C1 segment of cervical spinal cord (tissue), 14 donors: ENCODE measurements around the gene CEP41.

Source experiments
- DNase-seq, 14 donors: peaks; one replicate each; lab custom pipeline; 2025; lab: John Stamatoyannopoulos, UW

CEP41 gene

DNA sequence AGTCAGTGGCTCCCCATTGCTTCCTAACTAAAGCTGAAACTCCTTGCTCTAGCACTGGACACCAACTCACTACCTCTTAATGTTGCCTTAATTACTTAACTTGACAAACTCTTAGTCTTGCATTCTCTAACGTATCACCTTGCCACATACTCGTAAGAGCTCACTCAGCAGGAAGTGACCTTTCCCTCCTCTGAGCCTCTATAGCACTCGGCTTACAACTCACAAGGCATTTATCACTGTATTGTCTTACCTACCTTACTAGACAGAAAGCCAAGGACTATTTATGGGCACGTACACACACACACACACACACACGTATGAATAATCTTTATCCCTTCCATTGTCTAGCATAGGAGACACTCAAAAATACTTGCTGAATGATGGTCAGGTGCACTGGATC lies 21.2 kb downstream of the CEP41 start:
- DNase-seq = no peak

DNA sequence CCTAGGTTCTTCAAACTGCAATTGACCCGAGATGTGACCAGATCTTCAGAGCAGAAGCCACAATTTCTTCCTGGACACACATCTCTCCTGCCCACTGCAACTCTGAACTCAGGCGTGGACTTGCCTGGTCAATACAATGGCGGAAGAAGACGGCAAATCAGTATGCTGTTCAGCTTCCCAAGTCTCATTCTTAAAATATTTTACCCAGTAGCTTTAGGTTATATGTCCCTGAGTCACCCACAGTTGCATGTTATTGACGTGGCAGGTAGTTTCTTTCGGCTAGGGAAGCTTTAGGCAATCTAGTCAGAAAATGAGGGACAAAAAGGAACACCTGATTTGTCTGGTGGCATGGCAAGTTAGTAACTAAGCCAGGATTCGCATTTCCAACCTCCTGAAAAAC lies 22.5 kb downstream of the CEP41 start:
- no peak for DNase-seq

DNA sequence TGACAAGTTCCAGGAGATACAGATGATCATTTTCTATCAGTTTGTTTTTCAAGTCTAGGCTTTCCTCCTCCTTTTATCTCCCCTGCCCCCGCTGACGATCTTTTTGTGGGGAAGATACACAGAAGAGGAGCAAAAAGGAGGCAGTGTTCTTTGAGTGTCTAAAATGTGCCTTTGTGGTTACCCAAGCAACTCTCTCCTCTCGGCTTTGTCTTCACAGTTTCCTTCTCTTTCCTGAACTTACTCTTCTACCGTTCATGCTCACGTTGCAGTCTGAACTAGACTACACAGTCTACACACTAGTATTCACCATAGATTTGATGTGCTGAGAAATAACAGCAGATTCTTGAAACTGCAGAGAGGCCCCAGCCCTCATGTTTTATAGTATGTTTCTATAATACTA lies 23.6 kb downstream of the CEP41 start:
- no peak for DNase-seq

DNA sequence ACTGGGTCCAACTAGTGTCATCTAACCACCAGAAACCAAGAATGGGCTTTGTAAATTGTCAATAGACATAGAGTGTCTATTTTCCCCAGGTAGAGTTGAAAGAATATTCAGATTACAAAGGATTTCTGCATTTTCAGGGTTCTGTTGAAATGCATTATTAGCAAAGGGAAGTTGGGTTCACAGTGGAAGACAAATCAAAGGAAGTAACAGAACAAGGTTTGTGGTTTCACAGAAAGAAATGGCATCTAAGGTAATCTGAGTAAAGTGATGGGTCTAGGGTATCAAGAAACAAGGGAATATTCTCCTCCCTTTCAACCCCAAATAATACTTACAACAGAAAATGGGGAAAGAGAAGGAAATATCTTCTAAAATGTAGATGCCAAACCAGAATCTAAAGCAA lies 25.8 kb downstream of the CEP41 start:
- DNase-seq = no peak

DNA sequence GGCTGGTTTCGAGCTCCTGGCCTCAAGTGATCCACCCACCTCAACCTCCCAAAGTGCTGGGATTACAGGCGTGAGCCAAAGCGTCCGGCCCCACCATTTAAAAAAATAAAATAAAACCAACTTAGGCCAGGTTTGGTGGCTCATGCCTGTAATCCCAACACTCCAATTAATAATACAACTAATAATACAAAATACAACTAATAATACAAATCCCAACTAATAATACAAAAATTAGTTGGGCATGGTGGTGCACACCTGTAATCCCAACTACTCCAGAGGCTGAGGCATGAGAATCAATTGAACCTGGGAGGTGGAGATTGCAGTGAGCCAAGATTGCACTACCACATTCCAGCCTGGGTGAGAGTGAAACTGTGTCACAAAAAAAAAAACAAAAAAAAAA lies 27.6 kb downstream of the CEP41 start:
- no peak for DNase-seq

DNA sequence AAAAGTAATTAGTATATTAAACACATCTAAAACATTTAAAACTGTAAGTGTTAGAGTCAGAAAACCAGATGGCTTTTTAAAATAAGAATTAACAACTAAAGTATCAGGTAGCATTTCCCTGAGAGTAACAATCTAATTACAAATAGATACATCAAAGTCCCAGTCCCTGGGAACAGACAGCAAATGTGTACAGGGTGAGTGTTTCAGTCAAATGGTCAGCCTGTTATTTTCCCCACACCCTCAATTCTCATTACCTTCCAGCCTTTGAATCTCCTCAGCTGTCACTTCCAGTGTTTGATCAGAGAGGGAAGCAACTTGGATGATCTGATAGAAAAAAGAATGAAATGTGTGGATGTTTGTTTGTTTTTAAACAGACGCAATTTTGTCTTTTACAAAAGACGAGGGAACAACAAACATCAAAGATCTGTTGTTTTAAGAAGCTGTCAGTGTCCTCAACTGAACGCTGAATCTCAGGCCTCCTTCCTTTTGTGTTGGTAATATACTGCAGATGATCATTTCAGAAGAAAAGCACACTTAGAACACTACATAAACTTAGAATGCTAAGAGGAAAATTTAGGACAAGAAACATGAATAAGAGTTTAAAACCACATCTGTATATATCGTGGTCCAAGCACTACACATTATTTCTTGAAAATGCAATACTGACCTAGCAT lies 29.8 kb downstream of the CEP41 start:
- no peak for DNase-seq

DNA sequence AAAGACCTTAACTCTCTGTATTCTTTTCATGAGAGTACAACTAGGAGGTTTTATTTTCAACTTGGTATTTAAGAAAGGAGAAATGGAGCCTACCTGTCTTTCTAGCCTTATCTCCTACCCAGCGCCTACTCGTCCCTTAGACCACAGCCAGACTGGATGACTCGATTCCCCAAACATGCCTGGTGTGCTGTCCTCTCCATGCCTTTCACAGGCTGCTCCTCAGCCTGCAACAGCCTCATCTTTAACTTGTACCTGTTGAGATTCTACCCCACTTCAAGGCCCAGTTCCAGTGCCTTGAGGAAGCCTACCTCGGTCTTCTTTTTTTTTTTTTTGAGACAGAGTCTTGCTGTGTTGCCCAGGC lies 31.1 kb downstream of the CEP41 start:
- DNase-seq = no peak

DNA sequence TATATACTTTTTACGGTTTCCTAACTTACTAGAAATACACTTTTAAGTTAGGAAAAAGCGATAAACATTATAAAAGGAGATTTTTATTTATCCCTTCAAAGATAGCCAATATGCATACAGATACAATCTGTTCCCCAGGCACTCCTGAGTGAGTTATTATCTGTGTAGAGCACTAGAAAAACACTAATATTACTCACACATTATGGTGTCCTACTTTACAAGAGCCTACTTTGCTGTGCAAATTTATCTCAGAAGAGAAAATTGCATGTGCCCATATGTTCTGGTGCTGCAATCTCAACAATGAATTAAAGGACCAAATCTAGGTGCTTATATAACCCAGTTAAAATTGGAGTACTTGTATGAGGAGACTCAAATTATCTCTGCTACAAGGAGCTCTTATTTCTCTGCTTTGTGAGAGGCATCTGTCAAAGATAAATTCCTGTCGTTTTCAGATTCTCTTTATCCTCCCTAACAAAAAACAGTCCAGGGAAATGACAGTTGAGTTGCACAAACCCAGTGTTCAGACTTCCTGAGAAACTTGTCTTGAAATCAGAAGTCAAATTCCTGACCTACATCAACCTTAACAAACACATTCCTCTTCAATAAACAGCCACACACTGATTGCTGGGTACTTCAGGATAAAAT lies 31.6 kb downstream of the CEP41 start:
- DNase-seq = no peak

DNA sequence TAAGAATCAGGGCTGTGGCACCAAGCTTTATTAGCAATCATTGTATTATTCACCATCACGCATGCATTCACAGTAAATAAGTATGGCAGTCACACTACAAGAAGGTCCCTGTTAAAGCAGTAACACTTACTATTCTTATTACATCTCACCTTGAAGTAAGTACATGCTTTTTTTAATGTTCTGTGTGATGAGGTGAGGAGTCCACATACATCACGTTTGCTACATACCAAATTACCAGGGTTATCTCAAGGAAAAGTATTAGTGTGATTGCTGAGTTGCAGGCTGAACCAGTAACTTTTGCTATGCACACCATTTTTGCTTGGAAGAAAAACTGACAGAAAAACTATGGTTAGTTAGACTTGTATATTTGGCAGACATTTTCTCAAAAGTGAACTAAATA lies 35.8 kb downstream of the CEP41 start:
- no peak for DNase-seq

DNA sequence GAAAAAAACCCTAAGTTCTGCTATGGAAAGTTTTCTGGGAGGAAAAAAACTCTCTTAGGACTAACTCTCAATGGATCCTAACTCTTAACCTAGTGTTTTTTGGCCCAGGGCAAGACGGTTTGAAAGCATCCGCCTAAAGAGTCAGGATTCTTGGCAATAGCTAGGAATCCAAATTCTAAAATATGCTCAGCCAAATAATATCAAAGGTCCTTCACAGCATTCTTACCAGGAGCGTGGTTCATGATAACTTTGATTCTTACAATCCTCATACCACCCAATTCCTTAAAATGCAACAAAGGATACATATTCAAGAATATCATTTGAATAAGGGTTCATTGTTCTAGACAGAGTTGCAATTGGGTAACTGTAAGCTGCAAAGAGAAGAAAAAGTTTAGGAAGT lies 39.2 kb downstream of the CEP41 start:
- no peak for DNase-seq

DNA sequence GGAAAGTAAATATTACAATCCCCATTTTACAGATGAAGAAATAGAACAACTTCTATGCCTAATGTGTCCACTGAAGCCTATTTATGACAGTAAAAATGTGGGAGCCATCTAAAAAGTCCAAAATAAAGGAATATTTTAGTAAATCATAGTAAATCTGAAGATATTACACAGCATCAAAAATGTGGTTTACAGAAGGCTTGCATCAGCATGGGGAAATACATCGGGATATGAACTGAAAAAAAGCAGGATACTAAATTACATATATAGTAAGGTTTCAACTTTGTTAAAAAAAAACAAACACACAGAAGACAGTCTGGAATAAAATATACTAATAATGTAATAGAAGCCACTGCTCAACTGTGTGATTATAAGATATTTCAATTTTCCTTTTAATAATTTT lies 39.7 kb downstream of the CEP41 start:
- no peak for DNase-seq

DNA sequence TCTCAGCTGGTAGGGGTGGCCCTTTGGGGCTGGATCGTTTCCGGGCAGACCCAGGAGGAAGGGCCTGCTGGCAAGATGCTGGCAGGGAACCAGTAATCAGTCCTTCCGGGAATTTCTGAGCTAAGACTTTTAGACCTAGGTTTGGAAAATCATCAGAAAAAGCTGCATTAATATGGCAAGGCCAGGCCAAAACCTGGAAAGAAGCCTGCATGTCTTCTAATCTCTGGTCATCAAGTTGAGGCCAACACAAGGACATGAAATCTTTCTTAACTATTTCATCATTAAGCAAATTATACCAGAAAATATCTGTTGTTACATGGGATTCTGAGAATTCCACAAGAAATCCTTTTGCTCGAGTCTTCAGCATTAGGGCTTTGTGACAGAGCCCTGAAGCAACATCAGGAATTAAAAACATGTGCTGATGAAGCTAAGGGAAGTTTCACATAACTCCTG lies 40.7 kb downstream of the CEP41 start:
- peak in 1 of 14 donors; percentile 12 for DNase-seq

DNA sequence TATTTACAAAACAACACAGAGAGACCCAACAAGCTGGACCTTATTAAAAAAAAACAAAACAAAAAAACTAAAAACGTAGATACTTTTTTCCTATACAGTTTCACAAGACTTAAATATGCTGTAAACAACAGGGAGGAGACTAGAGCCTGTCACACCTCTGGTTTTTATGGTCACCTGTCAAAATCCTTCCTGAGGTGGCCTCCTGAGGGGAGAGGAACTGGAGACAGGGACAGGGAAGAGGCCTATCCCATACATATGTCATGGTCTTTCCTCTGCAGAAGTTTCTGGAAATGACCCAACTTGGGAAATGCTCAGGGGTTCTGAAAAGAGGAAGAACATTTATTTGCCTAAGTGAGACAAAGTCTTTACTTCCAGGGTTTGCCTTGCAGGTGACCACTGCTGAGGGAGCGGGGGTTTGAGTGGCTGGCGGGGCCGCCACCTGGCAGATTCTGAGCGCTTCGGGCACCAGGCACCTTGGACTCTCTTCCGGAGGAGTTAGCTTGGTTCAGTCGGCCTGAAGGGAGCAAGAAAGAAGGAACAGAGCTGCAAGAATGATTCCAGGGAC lies 42.2 kb downstream of the CEP41 start:
- no peak for DNase-seq

DNA sequence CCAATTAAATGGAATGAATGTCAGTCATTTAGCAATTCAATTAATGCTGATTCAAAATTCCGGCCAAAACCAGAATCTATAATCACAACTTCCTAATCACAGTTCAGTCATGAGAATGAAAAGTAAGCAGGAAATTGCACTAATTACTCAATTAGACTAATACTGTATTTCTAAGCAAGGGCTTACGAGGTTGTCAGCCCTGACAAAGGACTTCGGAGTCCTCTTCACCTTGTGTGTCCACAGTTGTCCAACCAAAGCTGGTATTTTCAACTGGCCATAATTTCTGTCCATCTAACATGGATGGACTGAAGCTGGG lies 43.1 kb downstream of the CEP41 start:
- DNase-seq = no peak

DNA sequence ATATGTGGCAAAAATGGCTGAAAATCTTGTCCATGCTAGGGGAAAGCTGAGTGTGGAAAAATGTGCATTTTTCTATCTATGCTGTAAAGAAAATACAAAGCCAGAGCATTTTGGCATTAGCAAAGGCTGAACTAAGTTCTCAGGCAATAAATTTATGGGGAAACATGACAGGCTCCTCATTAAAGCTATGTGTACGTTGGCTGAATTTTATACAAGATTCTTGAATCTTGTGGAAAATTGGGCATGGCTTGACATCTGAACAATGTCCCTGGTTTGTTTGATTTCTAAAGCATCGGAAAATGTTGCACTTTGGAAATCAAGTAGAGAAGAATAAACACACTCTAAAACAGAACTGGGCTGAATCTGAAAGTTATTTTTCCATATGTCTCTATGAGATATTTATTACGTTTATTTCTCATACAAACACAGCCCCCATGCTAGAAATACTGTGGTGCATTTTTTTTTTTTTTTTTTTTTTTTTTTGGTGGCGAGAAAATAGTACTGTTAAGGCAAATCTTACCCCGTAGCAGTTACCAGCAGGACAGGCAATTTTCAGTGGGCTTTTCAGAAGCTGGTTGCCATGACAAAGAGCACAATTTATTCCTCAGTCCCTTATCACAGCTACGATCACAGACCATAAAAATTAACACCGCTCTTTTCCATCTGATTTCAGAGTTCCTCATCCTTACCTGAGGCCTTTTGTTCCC lies 43.6 kb downstream of the CEP41 start:
- DNase-seq = no peak

DNA sequence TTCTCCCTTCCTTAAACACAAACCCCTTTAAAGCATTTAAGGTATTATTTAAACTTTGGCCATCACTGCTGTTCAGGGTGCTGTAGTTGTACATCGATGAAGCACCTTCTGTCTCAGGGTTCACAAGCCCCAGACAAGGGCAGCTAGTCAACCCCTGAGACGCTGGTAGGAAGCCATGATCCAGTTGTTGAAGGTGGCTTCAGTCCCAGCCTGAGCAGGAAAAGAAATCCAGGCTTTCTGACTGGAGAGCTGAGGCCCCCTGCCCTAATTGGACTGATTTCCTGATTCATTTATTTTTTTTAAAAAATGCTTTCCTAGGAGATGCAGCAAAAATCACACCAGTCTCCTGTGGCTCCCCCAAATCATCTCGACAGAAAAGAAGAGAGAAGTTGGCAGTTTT lies 44.7 kb downstream of the CEP41 start:
- DNase-seq = no peak

DNA sequence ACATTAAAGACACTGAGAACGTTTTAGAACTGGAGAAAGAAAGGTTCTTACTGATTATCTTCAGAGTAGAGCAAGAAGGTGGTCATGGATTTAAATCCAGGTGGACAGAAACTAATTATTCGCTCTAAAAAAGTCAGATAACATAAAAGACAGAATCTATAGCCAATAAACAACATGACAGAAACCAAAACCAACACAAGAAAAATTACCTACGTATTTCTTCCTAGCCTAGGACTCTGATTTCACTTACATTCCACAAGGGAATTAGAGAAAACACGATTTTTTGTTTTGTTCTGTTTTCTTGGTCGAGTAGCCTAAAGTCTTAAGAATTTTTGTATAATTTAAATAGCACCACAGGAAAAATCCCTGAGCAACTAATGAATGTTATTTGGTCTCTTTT lies 45.4 kb downstream of the CEP41 start:
- DNase-seq = no peak

DNA sequence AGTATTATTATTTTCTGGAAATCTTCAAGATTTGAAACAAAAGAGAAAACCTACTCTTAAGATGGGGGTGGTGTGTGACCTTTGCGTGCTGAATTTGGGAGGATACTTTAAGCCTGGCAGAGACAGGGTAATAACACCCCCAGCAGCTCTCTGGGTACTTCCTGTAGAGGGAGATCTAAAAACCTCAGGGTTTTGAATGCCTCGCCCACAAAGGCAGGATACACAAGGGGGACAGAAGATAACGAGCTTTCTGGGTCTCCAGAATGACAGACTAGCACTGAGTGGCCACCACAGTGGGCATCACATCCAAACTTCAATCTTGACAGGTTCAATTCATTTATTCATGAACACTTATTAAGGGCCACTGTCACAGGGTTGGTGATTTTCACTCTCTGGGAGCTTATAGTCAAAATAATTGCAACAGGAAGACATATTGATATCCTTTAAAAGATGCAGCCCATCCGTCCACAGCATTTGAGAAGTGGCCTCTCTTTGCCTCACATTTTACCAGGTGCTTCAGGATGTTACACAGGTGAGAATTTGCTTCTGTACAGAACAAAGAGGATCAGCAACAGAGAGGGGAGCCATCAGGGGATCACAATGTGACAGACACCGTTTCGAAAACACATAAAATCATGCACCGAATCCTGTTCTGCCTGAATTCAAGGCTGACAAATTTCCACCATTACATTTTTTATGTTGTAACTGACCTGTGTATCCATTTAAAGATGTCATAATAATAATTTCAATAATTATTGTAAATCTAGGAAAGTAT lies 46.2 kb downstream of the CEP41 start:
- DNase-seq = no peak

DNA sequence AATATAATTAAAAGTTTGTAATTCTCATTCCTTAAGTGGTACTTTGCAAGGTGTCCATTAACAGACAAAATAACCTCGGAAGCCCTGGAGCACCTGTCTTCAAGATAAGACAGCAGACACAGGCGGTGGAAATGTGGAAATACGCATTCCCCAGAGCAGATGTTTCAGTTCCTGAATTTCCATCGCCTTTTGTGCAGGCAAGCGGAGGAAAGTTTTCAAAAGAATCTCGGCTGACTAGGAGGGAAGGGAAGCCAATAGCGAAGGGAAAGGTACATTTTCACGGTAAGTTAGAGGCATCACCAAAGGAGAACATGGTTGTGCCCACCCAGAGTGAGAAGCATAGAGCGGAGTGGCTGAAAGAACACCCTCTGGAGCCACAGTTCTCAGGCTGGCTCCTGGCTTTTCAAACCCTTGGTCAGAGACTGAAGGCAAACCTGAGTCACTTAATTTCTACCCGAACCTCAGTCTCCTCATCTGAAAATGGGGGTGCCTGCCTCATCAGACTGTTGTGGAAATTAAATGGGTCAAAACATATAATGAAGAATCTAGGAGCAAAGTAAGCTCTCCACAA lies 46.9 kb downstream of the CEP41 start:
- no peak for DNase-seq

DNA sequence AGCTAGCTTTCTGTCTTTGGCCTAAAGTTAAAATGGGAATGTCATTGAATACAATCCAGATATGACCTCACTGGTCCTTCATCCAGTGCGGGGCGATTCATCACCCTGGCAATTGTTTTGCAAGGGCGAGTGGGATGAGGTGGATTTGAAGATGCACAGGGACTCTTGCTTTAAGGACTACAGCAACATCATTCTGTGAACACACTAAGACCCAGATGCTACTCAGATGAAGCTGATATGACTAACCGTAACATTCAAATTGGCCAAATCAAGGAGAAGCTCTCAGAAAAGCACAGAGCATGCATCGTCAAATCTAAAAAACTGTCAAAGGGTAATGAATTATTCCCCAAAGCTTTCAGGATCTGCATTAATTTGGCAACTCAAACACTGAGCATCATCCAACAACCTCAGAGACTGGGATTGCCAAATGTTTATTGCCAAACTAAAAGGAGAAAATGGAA lies 47.7 kb downstream of the CEP41 start:
- DNase-seq = no peak

DNA sequence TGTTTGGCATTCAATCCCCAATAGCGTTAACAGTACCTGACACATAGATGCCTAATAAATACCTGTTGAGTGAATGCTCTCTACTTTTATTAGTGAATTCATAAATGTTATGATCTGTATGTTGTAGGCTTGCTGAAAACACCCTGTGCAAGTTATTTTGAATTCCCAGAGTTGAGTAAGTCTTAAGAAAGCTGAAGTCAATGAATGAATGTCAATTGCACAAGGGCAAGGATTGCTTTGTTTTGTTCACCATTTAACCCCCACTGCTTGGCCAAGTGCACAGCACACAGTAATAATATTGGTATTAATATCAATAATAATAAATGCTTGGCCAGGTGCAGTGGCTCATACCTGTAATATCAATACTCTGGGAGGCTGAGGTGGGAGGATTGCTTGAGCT lies 50.3 kb downstream of the CEP41 start:
- DNase-seq = no peak

DNA sequence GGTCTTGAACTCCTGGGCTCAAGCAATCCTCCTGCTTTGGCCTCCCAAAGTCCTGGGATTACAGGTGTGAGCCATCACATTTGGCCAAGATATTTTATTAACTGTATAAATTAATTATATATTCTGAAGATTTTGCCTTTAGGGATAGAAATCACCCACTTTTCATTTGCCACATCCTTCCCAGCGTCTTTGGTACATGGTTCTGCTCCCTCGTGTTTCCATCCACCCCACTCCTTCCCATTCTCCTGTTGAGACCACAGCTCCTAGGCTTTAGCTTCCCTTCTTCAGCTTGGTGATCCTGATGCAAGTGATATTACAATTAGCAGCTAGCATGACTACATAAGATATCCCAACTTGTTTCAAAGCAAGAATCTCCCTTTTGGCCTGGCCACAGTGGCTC lies 52.1 kb downstream of the CEP41 start:
- no peak for DNase-seq
